ENCODE data around the gene SGIP1. TPM values are rescaled to one million over a fixed set of nuclear protein-coding genes. Genes with fewer than 3 reads are reported as not detected.
A peak's percentile ranks its signal among the peaks of the same experiment; 100 is the strongest.

The SGIP1 gene
- total RNA-seq, 1 donor, result 17.4 TPM

DNA sequence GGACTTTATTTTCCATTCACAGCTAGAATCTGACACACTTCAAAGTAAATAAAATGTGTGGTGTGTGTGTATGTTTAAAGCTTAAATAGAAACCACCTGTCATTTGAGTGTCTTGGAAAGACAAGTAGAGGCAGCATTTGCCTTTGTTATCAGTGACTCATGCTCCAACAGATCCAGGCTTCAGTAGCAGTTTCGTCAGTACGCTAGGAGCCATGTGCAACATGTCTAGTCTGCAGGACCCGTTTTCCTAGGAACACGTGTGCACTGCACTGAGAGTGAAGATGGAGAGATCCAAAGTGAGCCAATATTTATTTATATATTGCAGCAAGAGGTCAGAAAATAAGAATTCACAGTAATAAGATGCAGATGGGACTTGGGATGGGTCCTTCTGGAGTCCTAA lies 41.8 kb downstream of the SGIP1 start:
- Histone ChIP-seq H3K4me3 (ENCODE audit: insufficient read depth, low read length) (no peak overlapping the region), H3K36me3 (ENCODE audit: insufficient read depth, low read length) (no peaks in the 10 kb centered on the region), H3K27me3 (ENCODE audit: insufficient read depth, low read length) (no peaks in the 10 kb centered on the region), H4K20me1 (ENCODE audit: insufficient read depth, low read length) (no peaks in the 10 kb centered on the region), H3K4me2 (ENCODE audit: insufficient read depth, low read length) (no peak overlapping the region), H2AFZ (ENCODE audit: low read length) (no peak overlapping the region), H3K9me3 (ENCODE audit: low read depth, low read length) (no peaks in the 10 kb centered on the region), H3K27ac (ENCODE audit: low read depth, low read length) (no peak overlapping the region), H3K79me2 (ENCODE audit: insufficient read depth, low read length) (peaks cover 17% of the 10 kb centered on the region), H3K4me1 (ENCODE audit: insufficient read depth, low read length) (peaks cover 23% of the 10 kb centered on the region)
- TF ChIP-seq, protein P1, sequence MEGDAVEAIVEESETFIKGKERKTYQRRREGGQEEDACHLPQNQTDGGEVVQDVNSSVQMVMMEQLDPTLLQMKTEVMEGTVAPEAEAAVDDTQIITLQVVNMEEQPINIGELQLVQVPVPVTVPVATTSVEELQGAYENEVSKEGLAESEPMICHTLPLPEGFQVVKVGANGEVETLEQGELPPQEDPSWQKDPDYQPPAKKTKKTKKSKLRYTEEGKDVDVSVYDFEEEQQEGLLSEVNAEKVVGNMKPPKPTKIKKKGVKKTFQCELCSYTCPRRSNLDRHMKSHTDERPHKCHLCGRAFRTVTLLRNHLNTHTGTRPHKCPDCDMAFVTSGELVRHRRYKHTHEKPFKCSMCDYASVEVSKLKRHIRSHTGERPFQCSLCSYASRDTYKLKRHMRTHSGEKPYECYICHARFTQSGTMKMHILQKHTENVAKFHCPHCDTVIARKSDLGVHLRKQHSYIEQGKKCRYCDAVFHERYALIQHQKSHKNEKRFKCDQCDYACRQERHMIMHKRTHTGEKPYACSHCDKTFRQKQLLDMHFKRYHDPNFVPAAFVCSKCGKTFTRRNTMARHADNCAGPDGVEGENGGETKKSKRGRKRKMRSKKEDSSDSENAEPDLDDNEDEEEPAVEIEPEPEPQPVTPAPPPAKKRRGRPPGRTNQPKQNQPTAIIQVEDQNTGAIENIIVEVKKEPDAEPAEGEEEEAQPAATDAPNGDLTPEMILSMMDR (IDR thresholded peaks at IDR 0.05; ENCODE audit: extremely low read depth, low read depth, low read length), result no peak
- no peak for DNase-seq (ENCODE audit: insufficient read length, low spot score, missing footprints)

DNA sequence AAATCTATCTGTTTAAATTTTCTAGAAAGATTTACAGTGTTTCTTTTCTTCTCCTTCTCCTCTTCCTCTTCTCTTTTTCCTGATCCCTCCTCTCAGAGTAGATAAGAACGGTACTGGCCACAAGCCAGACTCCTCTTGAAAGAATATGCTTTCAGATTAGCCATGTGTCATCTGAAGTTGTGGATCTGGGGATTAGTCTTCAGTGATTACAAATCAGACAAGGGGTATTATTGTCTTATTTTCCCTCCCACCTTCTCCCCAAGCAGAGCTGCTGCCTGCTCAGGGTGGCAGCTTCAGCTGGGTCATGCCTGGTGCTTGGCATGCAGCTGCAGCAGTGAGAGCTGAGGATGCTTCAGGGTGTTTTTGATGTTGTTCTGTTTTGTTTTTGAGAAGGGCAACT lies 42.7 kb downstream of the SGIP1 start:
- peaks cover 17% of the 10 kb centered on the region for H3K79me2 ChIP-seq (ENCODE audit: insufficient read depth, low read length)
- DNase-seq (ENCODE audit: insufficient read length, low spot score, missing footprints), result peak; percentile 17
- no peaks in the 10 kb centered on the region for H3K9me3 ChIP-seq (ENCODE audit: low read depth, low read length)
- H2AFZ ChIP-seq (ENCODE audit: low read length), result no peak overlapping the region
- H3K27ac ChIP-seq (ENCODE audit: low read depth, low read length), result no peak overlapping the region
- H3K4me3 ChIP-seq (ENCODE audit: insufficient read depth, low read length), result no peak overlapping the region
- H3K4me2 ChIP-seq (ENCODE audit: insufficient read depth, low read length), result no peak overlapping the region
- H3K4me1 ChIP-seq (ENCODE audit: insufficient read depth, low read length), result peaks cover 21% of the 10 kb centered on the region
- TF ChIP-seq, protein P1 (IDR thresholded peaks at IDR 0.05; ENCODE audit: extremely low read depth, low read depth, low read length), result no peak
- no peaks in the 10 kb centered on the region for H3K27me3 ChIP-seq (ENCODE audit: insufficient read depth, low read length)
- H3K36me3 ChIP-seq (ENCODE audit: insufficient read depth, low read length), result no peaks in the 10 kb centered on the region
- no peaks in the 10 kb centered on the region for H4K20me1 ChIP-seq (ENCODE audit: insufficient read depth, low read length)

DNA sequence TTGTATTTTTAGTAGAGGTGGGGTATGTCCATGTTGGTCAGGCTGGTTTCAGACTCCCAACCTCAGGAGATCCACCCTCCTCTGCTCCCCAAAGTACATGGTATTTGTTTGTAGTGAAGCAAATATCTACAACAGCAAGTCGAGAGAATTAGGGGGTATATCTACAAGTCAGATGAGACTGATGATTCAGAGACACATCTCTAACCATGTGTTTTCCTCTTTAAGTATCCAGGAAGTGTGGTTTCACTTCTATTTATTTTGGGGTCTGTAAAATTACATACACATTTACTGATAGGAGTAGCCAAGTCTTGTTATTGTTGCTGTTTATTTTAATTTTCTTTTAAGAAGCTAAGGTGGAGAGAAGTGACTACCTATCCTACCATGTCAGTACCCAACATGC lies 44.9 kb downstream of the SGIP1 start:
- Histone ChIP-seq H2AFZ (ENCODE audit: low read length) (no peak overlapping the region), H4K20me1 (ENCODE audit: insufficient read depth, low read length) (no peaks in the 10 kb centered on the region), H3K79me2 (ENCODE audit: insufficient read depth, low read length) (peaks cover 19% of the 10 kb centered on the region), H3K27ac (ENCODE audit: low read depth, low read length) (no peak overlapping the region), H3K4me2 (ENCODE audit: insufficient read depth, low read length) (no peak overlapping the region), H3K4me3 (ENCODE audit: insufficient read depth, low read length) (no peak overlapping the region), H3K4me1 (ENCODE audit: insufficient read depth, low read length) (peaks cover 14% of the 10 kb centered on the region), H3K9me3 (ENCODE audit: low read depth, low read length) (no peaks in the 10 kb centered on the region), H3K27me3 (ENCODE audit: insufficient read depth, low read length) (no peaks in the 10 kb centered on the region), H3K36me3 (ENCODE audit: insufficient read depth, low read length) (no peaks in the 10 kb centered on the region)
- no peak for DNase-seq (ENCODE audit: insufficient read length, low spot score, missing footprints)
- TF ChIP-seq, protein P1 (IDR thresholded peaks at IDR 0.05; ENCODE audit: extremely low read depth, low read depth, low read length), result no peak

DNA sequence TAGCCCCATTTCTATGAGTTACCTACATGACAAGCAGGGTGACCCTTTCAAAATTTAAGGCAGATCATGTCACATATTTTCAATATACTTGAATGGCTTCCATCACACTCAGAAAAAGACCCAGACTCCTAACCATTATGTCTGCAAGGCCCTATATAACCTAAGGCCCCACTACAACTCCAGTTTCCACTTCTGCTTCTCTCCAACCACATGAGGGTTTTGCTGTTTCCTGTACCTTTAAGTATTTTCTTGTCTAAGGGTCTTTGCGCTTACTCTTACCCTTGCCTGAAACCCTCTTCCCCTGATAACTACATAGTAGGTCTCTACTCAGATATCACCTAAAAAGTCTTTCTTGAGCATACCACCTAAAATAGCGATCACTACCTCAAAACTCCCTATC lies 46.1 kb downstream of the SGIP1 start:
- H3K4me3 ChIP-seq (ENCODE audit: insufficient read depth, low read length), result no peak overlapping the region
- H3K27me3 ChIP-seq (ENCODE audit: insufficient read depth, low read length), result no peaks in the 10 kb centered on the region
- no peak overlapping the region for H2AFZ ChIP-seq (ENCODE audit: low read length)
- H3K27ac ChIP-seq (ENCODE audit: low read depth, low read length), result no peak overlapping the region
- H4K20me1 ChIP-seq (ENCODE audit: insufficient read depth, low read length), result no peaks in the 10 kb centered on the region
- H3K4me1 ChIP-seq (ENCODE audit: insufficient read depth, low read length), result peaks cover 14% of the 10 kb centered on the region
- no peaks in the 10 kb centered on the region for H3K36me3 ChIP-seq (ENCODE audit: insufficient read depth, low read length)
- no peak overlapping the region for H3K4me2 ChIP-seq (ENCODE audit: insufficient read depth, low read length)
- TF ChIP-seq, protein P1 (IDR thresholded peaks at IDR 0.05; ENCODE audit: extremely low read depth, low read depth, low read length), result no peak
- no peaks in the 10 kb centered on the region for H3K9me3 ChIP-seq (ENCODE audit: low read depth, low read length)
- peaks cover 8% of the 10 kb centered on the region for H3K79me2 ChIP-seq (ENCODE audit: insufficient read depth, low read length)
- no peak for DNase-seq (ENCODE audit: insufficient read length, low spot score, missing footprints)

All from osteoblast (primary cell).